GM12872 (cell line): ENCODE data around the gene MICAL2.

Experiments
- TF ChIP-seq, protein P1 (sequence below): IDR thresholded peaks from 3 replicates; pipeline ENCODE4 v1.5.1; 2011; ENCODE audit warnings: low read depth, mild to moderate bottlenecking, low read length, moderate library complexity; ENCODE audit not compliant: insufficient read depth

The MICAL2 gene

DNA sequence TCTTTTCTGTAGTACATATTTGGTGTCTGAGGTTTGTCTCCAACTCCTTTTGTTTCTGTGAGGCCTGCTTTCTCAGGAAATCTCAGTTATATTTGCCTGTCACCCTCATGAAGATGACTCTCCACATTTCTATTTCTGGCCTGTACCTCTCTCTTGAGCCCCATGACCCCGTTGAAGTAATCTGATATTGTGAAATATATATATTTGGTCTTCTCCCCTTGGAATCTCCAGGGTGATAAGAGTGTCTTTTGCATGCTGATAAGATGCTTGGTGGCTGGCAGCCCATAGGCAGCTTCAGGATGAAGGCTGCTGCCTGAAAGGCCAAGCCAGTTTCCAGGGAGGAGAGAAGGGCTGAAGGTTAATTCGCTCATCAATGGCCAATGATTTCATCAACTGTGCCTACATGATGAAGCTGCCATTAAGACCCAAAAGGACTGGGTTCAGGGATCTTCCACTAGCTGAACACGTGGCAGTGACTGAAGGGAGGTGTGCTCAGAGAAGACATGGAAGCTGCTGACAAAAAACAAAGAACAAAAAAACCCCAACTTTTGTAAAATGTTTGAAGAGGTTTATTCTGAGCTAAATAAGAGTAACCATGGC is 67.4 kb downstream of the MICAL2 start:
- TF ChIP-seq, protein P1, sequence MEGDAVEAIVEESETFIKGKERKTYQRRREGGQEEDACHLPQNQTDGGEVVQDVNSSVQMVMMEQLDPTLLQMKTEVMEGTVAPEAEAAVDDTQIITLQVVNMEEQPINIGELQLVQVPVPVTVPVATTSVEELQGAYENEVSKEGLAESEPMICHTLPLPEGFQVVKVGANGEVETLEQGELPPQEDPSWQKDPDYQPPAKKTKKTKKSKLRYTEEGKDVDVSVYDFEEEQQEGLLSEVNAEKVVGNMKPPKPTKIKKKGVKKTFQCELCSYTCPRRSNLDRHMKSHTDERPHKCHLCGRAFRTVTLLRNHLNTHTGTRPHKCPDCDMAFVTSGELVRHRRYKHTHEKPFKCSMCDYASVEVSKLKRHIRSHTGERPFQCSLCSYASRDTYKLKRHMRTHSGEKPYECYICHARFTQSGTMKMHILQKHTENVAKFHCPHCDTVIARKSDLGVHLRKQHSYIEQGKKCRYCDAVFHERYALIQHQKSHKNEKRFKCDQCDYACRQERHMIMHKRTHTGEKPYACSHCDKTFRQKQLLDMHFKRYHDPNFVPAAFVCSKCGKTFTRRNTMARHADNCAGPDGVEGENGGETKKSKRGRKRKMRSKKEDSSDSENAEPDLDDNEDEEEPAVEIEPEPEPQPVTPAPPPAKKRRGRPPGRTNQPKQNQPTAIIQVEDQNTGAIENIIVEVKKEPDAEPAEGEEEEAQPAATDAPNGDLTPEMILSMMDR, result no peak

GRCh38 chr11:12179019-12179418 is 68.6 kb downstream of the MICAL2 start:
- TF ChIP-seq, protein P1, result no peak

GRCh38 chr11:12179531-12179930 is 69.1 kb downstream of the MICAL2 start:
- TF ChIP-seq, protein P1, result no peak

- TF ChIP-seq, protein P1, result no peak
Measured at GRCh38 chr11:12180257-12181205, 70.1 kb downstream of the MICAL2 start.

GRCh38 chr11:12182302-12182675 is 71.9 kb downstream of the MICAL2 start:
- TF ChIP-seq, protein P1, result no peak

DNA sequence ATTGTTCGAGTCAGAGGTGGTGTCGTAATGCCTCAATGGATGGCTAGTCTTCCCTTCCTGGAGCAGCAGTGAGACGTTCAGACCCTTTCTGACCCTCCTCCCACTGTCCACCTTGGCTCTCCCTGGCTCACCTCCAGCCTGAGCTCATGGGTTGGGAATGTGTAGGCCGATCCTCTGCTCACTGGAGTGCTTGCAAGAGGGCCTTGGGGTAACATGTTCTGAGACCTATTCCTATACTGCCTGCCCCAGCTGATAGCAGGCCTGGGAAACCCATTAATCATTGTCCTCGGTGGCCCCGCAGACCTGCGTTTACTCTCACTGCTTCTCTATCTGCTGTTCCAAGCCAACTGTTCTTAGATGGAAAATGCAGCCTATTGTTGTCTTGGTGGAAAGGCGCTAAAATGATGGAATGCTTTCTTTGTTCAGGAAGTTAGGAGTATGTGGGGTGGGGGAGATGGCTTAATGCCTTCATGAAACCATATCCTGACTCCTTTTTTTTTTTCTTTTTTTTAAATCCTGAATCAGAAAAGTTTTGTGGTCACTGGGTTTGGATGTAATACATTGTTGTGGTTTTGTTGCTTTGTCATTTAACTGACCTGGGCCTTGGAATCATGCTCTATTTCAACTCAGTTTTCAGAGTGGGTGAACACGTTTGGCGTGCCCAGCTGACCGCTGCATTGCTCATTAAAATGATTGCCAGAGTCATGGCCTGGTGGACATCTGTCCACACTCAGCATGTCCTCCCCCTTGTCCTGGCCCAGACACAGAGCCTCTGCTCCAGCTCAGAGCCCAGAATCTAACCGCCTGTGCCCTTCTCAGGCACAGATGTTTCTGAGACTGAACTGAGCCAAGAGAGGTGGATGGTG is 72.5 kb downstream of the MICAL2 start:
- TF ChIP-seq, protein P1, result no peak
